ENCODE results near the gene RIPOR3.

DNA sequence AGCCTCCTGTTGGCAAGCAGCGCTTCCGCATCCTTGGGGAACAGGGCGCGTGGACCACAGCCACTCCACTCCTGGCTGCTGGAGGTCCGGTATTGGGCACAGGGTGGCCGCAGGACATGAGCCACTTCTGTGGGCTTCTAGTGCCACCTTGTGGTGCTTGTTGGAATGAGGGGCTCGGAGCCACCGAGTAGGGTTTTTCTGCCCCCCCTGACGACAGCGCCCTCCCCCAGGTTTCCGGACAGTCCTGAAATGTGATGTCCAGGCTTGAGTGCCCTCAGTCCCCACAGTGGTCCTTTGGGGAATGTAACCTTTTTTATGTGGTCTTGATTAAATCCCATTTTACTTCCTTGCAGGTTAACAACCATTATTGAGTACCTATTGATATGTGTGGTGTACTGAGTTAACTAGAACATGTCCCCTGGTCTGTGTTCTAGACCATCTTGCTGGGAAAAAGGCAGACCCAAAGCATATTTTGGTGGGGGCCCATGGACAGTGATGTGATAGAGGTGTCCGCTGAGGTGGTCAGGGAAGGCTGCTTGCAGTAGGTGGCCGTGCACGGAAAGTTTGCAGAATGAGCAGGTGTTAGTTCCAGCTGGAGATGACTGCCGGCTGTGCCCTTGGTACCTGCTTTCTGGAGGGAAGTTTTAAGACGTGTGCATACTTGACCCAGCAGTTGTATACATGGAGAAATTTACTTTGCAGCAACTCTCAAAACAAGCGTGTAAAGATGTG, 111.2 kb downstream of the RIPOR3 start:
- TF ChIP-seq EZH2phosphoT487 (IDR thresholded peaks at IDR 0.05; ENCODE audit: borderline replicate concordance, low read depth, low read length) (no peak), CTCF (conservative IDR thresholded peaks at IDR 0.05; ENCODE audit: low read length) (peak; percentile 95)

All from OCI-LY7 (cell line).